Stomach (tissue), 4 donors: ENCODE results near the gene PKD2L2.

Experiments used
- EP300 ChIP-seq: sonication (generic); formaldehyde crosslinking; IDR thresholded peaks from one replicate; pipeline ENCODE4 v1.6.1; 2017; ENCODE audit warnings: antibody characterized with exemption
- POLR2A ChIP-seq, 4 donors: fragments of 450-650 bp; IDR thresholded peaks; one replicate each; pipeline ENCODE4 v1.6.1; 2016; ENCODE audit warnings: antibody characterized with exemption in 4 of 4, control low read depth in 2 of 4, mild to moderate bottlenecking in 1 of 4, moderate library complexity in 1 of 4
- POLR2AphosphoS5 ChIP-seq, 3 donors: sonication (generic); formaldehyde crosslinking; IDR thresholded peaks; one replicate each; pipeline ENCODE4 v1.6.1; 2016; ENCODE audit warnings: antibody characterized with exemption in 3 of 3
- TF ChIP-seq, protein P1 (sequence below), 7 experiments: fragments of 450-650 bp in 4 of 7; fragments of 200-600 bp in 3 of 7; sonication (generic) in 3 of 7; IDR thresholded peaks; one replicate each; pipeline ENCODE4 v1.5.1; 2016 to 2019; ENCODE audit warnings: antibody characterized with exemption in 7 of 7, control low read depth in 2 of 7, mild to moderate bottlenecking in 1 of 7

DNA sequence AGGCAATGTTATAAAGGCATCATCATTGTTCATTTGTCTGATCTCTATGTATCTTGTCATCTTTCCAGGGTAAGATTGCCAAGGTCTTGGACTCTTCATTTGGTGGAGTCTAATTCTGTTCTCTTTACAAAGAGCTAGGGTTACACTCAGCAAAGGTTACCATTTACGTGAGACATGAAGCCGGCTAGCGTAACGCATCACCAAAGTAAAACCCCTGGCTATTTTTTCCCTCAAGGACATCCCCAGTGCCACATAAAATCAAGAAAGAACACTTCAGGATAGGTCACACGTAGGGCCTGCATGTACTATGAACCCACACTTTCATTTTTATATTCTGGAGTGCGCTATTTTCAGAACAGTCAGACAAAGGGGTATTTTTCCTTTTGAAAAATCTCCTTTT is 41.6 kb upstream of the PKD2L2 start:
- no peak for TF ChIP-seq POLR2A (IDR thresholded peaks at IDR 0.05)
- TF ChIP-seq, protein P1, sequence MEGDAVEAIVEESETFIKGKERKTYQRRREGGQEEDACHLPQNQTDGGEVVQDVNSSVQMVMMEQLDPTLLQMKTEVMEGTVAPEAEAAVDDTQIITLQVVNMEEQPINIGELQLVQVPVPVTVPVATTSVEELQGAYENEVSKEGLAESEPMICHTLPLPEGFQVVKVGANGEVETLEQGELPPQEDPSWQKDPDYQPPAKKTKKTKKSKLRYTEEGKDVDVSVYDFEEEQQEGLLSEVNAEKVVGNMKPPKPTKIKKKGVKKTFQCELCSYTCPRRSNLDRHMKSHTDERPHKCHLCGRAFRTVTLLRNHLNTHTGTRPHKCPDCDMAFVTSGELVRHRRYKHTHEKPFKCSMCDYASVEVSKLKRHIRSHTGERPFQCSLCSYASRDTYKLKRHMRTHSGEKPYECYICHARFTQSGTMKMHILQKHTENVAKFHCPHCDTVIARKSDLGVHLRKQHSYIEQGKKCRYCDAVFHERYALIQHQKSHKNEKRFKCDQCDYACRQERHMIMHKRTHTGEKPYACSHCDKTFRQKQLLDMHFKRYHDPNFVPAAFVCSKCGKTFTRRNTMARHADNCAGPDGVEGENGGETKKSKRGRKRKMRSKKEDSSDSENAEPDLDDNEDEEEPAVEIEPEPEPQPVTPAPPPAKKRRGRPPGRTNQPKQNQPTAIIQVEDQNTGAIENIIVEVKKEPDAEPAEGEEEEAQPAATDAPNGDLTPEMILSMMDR (IDR thresholded peaks at IDR 0.05): no peak
- TF ChIP-seq POLR2AphosphoS5 (IDR thresholded peaks at IDR 0.05): no peak
- no peak for TF ChIP-seq EP300
